Measurements from ENCODE around the gene BACE2. TPM values are rescaled to one million over a fixed set of nuclear protein-coding genes. Genes with fewer than 3 reads are reported as not detected.

Gene BACE2
- polyA plus RNA-seq, 2 of the 4 experiments (the other 2 are of a cell fraction), result 15.2 to 26.0 TPM

- DNase-seq (ENCODE audit: low read depth in 1 of 2, low spot score in 1 of 2) (no peak), ATAC-seq (no peak), FAIRE-seq (no peak)
- ChIA-PET CTCF (no interaction called here), POLR2A (no interaction called here)
- TF ChIP-seq JUNB (IDR thresholded peaks at IDR 0.05) (no peak), PBX3 (IDR thresholded peaks at IDR 0.05) (no peak), PHF8 (IDR thresholded peaks at IDR 0.05; ENCODE audit: borderline replicate concordance, low read depth) (no peak), ELK1 (IDR thresholded peaks at IDR 0.05; ENCODE audit: low read depth, low read length) (no peak), NPAS2 (CRISPR knock-in tag; IDR thresholded peaks at IDR 0.05; ENCODE audit: borderline replicate concordance) (no peak), SMC3 (IDR thresholded peaks at IDR 0.05) (no peak), HMGXB4 (CRISPR knock-in tag; IDR thresholded peaks at IDR 0.05; ENCODE audit: borderline replicate concordance) (no peak), USF2 (IDR thresholded peaks at IDR 0.05) (no peak), CTCF (IDR thresholded peaks at IDR 0.05) (no peak), BCL3 (IDR thresholded peaks at IDR 0.05) (no peak), FOXS1 (CRISPR knock-in tag; IDR thresholded peaks at IDR 0.05) (no peak), HDAC2 (IDR thresholded peaks at IDR 0.05) (no peak), HES2 (IDR thresholded peaks at IDR 0.05) (no peak), HEYL (CRISPR knock-in tag; IDR thresholded peaks at IDR 0.05) (no peak), CHD2 (IDR thresholded peaks at IDR 0.05; ENCODE audit: low read length, partially characterized antibody) (no peak)
- no peak overlapping the region for H3K27ac ChIP-seq
- 76% methylated on average over 3 of the region's 3 CpGs for WGBS (ENCODE audit: missing lambda C conversion rate)
- no peak overlapping the region for H3K4me2 ChIP-seq
- H3K4me3 ChIP-seq, result no peak overlapping the region
- H3K4me1 ChIP-seq, result no peaks in the 10 kb centered on the region
- no peaks in the 10 kb centered on the region for H3K9me3 ChIP-seq
These were observed 36.8 kb downstream of the BACE2 start for GRCh38 chr21:41204736-41205135.

GRCh38 chr21:41207401-41208375 lies 39.7 kb downstream of the BACE2 start:
- DNase-seq (ENCODE audit: low read depth in 1 of 2, low spot score in 1 of 2) (no peak), ATAC-seq (no peak), FAIRE-seq (no peak)
- Histone ChIP-seq H3K4me3 (no peak overlapping the region), H3K4me1 (no peaks in the 10 kb centered on the region), H3K4me2 (no peak overlapping the region), H3K27ac (no peak overlapping the region), H3K9me3 (no peaks in the 10 kb centered on the region)
- TF ChIP-seq HMGXB4 (CRISPR knock-in tag; IDR thresholded peaks at IDR 0.05; ENCODE audit: borderline replicate concordance), result no peak
- no peak for TF ChIP-seq CBX2 (IDR thresholded peaks at IDR 0.05; ENCODE audit: borderline replicate concordance, low read depth)
- TF ChIP-seq ZNF302 (CRISPR knock-in tag; IDR thresholded peaks at IDR 0.05), result no peak
- CTCF ChIA-PET, result interaction anchor here (0.5 kb wide), 1 partner anchor 18 kb away, joined by 3 read pairs; no protein-coding TSS in a partner anchor
- 83% methylated on average over 16 of the region's 17 CpGs for WGBS (ENCODE audit: missing lambda C conversion rate)
- POLR2A ChIA-PET, result interaction anchor here (0.6 kb wide), 1 partner anchor 11 kb away, joined by 6 read pairs; no protein-coding TSS in a partner anchor
